Kidney epithelial cell (primary cell): ENCODE data around the gene INPP5E. TPM values are rescaled to one million over a fixed set of nuclear protein-coding genes. Genes with fewer than 3 reads are reported as not detected.
A peak's percentile ranks its signal among the peaks of the same experiment; 100 is the strongest.

Experiments
- DNase-seq: peaks from one replicate; pipeline ENCODE4 v3.0.0-alpha.2; 2010; ENCODE audit warnings: low read depth
- H3K27me3 ChIP-seq: 2 replicates; pipeline ENCODE4 v1.6.0; 2011; ENCODE audit warnings: low read length; ENCODE audit not compliant: control insufficient read depth, insufficient read depth
- H3K36me3 ChIP-seq: 2 replicates; pipeline ENCODE4 v1.5.1; 2011; ENCODE audit warnings: low read length; ENCODE audit not compliant: control insufficient read depth, insufficient read depth
- H3K4me3 ChIP-seq: 2 replicates; pipeline ENCODE4 v1.5.1; 2011; ENCODE audit warnings: low read depth, mild to moderate bottlenecking, control low read depth, low read length
- total RNA-seq: library from RNA; depleted of rRNA; stranded (reverse); fragments of >200 nt; gene quantifications from 2 replicates; pipeline ENCODE4 v1.2.3, GENCODE V29; 2015
- TF ChIP-seq, protein P1 (sequence below): IDR thresholded peaks from 2 replicates; pipeline ENCODE4 v1.5.1; 2011; ENCODE audit warnings: mild to moderate bottlenecking, moderate library complexity, low read length, control low read depth, inconsistent platforms; ENCODE audit not compliant: insufficient read depth, poor library complexity, severe bottlenecking

The INPP5E gene
- total RNA-seq, 1 donor from 2014 or later, result 14.5 TPM

DNA sequence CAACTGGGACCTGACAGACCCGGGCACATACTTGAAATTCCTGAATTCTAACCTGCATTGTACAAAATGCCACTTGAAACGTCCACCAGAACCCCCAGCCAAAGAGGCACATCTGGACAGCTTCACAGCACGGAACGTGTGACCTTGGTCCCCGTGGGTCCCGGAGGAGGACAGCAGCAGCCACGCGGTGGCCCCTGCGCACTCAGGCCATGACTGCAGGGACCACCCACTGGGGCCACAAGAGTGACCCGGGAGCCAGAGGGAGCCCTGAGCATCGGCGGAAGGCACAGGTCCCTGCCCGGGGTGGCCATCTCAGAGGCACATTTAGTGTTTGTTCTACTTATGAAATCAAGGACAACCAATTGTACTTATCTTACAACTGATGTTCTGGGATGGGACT lies 37.6 kb downstream of the INPP5E start:
- no peaks in the 10 kb centered on the region for H3K27me3 ChIP-seq
- peaks cover 6% of the 10 kb centered on the region for H3K36me3 ChIP-seq
- DNase-seq, result no peak
- TF ChIP-seq, protein P1, sequence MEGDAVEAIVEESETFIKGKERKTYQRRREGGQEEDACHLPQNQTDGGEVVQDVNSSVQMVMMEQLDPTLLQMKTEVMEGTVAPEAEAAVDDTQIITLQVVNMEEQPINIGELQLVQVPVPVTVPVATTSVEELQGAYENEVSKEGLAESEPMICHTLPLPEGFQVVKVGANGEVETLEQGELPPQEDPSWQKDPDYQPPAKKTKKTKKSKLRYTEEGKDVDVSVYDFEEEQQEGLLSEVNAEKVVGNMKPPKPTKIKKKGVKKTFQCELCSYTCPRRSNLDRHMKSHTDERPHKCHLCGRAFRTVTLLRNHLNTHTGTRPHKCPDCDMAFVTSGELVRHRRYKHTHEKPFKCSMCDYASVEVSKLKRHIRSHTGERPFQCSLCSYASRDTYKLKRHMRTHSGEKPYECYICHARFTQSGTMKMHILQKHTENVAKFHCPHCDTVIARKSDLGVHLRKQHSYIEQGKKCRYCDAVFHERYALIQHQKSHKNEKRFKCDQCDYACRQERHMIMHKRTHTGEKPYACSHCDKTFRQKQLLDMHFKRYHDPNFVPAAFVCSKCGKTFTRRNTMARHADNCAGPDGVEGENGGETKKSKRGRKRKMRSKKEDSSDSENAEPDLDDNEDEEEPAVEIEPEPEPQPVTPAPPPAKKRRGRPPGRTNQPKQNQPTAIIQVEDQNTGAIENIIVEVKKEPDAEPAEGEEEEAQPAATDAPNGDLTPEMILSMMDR, result no peak
- no peak overlapping the region for H3K4me3 ChIP-seq

DNA sequence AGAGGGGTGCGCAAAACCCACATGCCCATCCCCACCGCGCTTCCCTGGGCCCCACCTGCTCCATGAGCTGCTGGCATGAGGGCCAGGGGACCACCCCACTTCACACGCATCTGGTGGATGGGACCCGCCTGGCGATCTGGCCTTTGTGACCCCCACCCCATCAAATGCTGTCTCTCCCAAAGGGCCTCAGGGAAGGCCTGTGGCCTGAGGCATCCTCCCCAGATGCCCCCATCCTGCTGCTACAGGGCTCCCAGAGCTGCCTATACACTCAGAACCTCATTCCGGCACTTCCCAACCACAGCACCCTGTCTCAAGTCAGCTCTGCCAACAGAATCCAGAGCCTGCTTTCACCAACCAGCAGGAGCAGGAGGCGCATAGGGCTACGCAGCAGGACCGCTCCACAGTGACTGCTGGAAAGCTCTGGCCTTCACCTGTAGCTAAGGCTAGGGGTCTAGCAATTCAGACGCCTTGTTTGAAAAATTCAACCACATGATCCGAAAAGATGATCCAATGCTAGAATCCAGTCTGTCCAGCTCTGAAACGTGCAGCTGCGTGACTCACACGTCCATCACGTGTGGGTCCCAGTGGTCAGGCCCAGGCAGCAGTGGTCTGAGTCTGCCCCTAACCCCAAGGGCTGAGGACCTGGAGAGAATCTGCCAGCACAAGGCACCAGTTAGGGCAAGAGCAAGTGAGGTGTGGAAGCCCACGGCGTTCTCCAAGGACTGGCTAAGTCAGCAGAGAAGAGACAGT lies 38.3 kb downstream of the INPP5E start:
- TF ChIP-seq, protein P1, result no peak
- Histone ChIP-seq H3K4me3 (no peak overlapping the region), H3K36me3 (peaks cover 3% of the 10 kb centered on the region), H3K27me3 (no peaks in the 10 kb centered on the region)
- no peak for DNase-seq

DNA sequence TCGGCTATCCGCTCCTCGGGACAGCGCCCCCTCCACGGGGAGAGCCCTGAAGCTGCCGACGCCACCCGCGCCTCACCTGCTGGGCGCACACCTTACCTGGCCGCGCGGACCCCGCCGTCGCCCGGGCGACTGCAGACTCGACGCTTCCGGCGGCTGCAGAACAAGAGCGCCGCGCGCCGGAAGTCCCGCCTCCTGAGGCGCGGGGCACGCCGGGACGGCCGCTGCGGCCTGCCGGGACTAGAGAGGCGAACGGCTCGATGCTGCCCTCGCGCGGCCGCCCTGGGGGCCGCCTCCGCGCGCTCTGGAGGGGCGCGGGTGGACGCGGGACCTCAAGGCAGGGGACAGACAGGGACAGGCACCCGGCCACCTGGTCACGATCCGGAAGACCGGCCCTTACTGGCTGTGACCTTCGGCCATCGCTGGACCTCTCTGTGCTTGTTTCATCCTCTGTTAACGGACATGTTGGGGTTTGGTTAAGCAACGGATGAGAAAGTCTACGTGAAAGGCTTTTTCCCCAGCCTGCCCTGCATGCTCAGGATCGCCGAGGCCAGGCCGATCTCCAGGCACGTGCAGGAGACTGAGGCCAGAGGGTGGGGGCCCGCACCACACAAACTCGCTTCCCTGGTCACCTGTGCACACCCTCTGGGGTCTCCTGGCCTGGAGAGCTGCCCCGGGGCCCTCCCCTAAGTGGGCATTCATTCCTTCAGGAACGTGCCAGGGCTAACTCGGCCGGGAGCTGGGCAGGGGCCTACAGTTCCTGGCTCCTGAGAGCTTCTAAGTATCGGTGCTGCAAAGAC lies 39.4 kb downstream of the INPP5E start, which contains the start of gene SNAPC4:
SNAPC4 (minus strand) TSS at position 133 of the 797 bp plus-strand sequence. CDS start 1,742 bp downstream, outside the sequence.
- peak; percentile 32 for DNase-seq
- Histone ChIP-seq H3K36me3 (peaks cover 2% of the 10 kb centered on the region), H3K27me3 (no peaks in the 10 kb centered on the region), H3K4me3 (peak within 1 kb of the TSS; percentile 92)
- TF ChIP-seq, protein P1, result peak; percentile 39

DNA sequence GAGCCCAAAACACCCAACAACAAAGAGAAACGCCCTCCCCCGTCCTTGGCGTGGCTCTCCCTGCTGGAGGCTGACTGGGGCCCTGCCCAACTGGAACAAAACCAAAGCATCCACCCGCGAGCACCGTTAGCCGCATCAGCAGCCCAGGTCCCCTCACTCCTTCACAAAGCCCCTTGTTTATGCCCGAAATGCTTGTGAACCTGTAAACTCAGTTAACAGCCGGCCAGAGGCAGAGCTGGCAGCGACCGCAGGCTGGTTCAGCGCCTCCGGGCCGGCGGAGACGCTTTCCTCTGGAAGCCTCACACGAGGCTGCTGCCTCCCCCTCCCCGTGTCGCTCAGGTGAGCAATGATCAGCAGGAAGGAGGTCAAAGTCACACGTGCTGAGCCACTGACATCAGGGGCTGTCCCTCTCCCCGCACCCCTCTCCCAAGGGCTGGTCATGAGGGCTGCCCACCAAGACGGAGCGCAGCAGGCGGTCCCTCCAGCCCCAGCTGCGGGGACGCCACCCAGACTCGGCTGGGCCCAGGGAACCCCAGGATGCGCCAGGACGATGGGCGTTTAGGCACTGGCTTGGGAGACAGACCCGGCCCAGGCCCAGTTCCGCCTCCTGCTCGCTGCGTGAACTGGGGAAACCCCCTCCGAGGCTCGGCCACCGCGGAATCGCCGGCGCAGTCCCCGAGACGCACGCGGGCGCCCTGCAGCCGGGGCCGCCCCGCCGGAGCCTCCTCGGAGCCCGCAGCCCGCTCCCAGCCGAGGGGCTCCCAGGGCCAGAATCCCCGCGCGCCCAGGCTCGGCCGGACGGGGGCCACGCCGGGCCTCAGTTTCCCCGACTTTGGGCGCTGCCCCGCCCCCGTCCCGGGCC lies 40.2 kb downstream of the INPP5E start:
- TF ChIP-seq, protein P1, result no peak
- Histone ChIP-seq H3K36me3 (peaks cover 2% of the 10 kb centered on the region), H3K4me3 (peak overlapping the region; percentile 92), H3K27me3 (no peaks in the 10 kb centered on the region)
- no peak for DNase-seq

DNA sequence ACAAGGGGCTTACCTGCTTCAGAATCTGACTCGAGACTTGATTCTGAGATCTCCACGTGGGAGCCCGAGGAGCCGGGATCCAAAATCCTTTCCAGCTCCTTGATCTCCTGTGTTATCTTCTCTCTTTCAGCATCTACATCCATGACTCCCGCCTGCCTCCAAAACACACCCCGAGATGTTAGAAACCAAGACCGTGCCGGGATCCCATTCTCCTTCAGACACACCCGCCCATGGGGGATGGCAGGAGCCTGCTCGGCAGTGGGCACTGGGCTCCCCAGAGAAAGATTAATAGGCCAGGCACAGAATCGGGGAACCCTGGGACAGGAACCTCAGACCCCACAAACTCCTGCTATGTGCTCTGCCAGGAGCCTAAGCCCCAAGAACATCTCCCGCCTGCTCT lies 41.4 kb downstream of the INPP5E start:
- TF ChIP-seq, protein P1, result no peak
- peaks cover 2% of the 10 kb centered on the region for H3K36me3 ChIP-seq
- no peak for DNase-seq
- no peaks in the 10 kb centered on the region for H3K27me3 ChIP-seq
- H3K4me3 ChIP-seq, result no peak overlapping the region
